ENCODE results near the gene LRRC1. TPM values are rescaled to one million over a fixed set of nuclear protein-coding genes. Genes with fewer than 3 reads are reported as not detected.

LRRC1 gene
- total RNA-seq, 1 experiment from 2014 or later = 10.3 TPM

DNA sequence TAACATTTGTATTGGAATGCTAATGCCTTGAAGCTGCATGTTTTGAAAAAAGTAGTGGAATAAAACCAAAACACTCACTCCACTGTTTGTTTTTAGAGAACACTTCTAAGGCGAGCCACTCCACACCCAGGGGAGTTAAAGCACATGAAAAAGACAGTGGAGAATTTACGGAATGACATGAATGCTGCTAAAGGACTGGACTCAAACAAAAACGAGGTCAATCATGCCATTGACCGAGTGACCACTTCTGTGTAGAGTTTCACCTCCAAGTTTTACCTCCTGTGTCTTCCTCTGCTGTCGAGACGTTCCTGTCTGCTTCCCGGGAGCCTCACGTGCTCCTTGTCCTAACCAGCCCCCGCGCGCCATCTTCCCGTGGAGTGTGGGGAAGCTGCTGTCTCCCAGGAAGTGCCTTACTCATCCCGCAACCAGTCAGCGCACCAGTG lies 127.8 kb downstream of the LRRC1 start:
- no peak overlapping the region for H3T11ph ChIP-seq (ENCODE audit: low read length)
- no peaks in the 10 kb centered on the region for H3K4me1 ChIP-seq (ENCODE audit: insufficient read depth, low read length)
- no peak overlapping the region for H4K8ac ChIP-seq (replicated peaks; ENCODE audit: insufficient read length, low read depth, low read length)
- peaks cover 5 to 9% (median 7%) of the 10 kb centered on the region in 3 experiments; a peak in 6 of 7 replicates for H3K36me3 Mint-ChIP-seq (ENCODE audit: insufficient read depth in 1 of 3, low read depth in 3 of 3)
- H3K4ac ChIP-seq (ENCODE audit: low read depth, low read length) = no peak overlapping the region
- no peaks in the 10 kb centered on the region for H3K27me3 ChIP-seq (ENCODE audit: insufficient read depth, low read length)
- no peaks in the 10 kb centered on the region; a peak in 1 of 5 replicates for H3K9me3 Mint-ChIP-seq
- H3K23ac ChIP-seq (ENCODE audit: insufficient read length, low read depth, low read length) = no peak overlapping the region
- no peaks in the 10 kb centered on the region; the same call in 1 of the 2 replicates for H3K27me3 Mint-ChIP-seq (ENCODE audit: low read depth)
- H2BK120ac ChIP-seq (ENCODE audit: low read depth, low read length, poor library complexity, severe bottlenecking) = no peak overlapping the region
- no peak overlapping the region for H2BK5ac ChIP-seq (ENCODE audit: insufficient read length, low read length)
- TF ChIP-seq, protein P1, sequence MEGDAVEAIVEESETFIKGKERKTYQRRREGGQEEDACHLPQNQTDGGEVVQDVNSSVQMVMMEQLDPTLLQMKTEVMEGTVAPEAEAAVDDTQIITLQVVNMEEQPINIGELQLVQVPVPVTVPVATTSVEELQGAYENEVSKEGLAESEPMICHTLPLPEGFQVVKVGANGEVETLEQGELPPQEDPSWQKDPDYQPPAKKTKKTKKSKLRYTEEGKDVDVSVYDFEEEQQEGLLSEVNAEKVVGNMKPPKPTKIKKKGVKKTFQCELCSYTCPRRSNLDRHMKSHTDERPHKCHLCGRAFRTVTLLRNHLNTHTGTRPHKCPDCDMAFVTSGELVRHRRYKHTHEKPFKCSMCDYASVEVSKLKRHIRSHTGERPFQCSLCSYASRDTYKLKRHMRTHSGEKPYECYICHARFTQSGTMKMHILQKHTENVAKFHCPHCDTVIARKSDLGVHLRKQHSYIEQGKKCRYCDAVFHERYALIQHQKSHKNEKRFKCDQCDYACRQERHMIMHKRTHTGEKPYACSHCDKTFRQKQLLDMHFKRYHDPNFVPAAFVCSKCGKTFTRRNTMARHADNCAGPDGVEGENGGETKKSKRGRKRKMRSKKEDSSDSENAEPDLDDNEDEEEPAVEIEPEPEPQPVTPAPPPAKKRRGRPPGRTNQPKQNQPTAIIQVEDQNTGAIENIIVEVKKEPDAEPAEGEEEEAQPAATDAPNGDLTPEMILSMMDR (conservative IDR thresholded peaks at IDR 0.05) = no peak
- H3K79me1 ChIP-seq (ENCODE audit: insufficient read depth, low read depth, low read length, poor library complexity, severe bottlenecking) = no peaks in the 10 kb centered on the region
- DNase-seq = peak; percentile 40
- H4K5ac ChIP-seq (ENCODE audit: insufficient read length, low read depth, low read length) = no peak overlapping the region
- H3K9ac ChIP-seq (ENCODE audit: extremely low read depth, insufficient read length, low read length) = no peak overlapping the region
- no peak overlapping the region for H2BK15ac ChIP-seq (ENCODE audit: low read depth, low read length)
- no peak overlapping the region for H3K27ac ChIP-seq (ENCODE audit: insufficient read length, low read depth, low read length)
- H2BK12ac ChIP-seq (ENCODE audit: insufficient read length, low read depth, low read length) = no peak overlapping the region
- no peaks in the 10 kb centered on the region for H4K20me1 ChIP-seq (ENCODE audit: control insufficient read depth, insufficient read depth, insufficient read length)
- no peak overlapping the region for H3K4me2 ChIP-seq (ENCODE audit: insufficient read depth, insufficient read length, low read length)
- H2AK5ac ChIP-seq (ENCODE audit: insufficient read length, low read length) = no peak overlapping the region
- H3K56ac ChIP-seq (ENCODE audit: insufficient read length, low read depth, low read length) = no peak overlapping the region
- no peak overlapping the region for H3K18ac ChIP-seq (ENCODE audit: insufficient read length, low read depth, low read length)
- peak overlapping the region; percentile 79 to 97 (median 88); a peak in 6 of 7 replicates for H3K27ac Mint-ChIP-seq
- H4K91ac ChIP-seq (ENCODE audit: insufficient read length, low read depth, low read length) = no peak overlapping the region
- H3K79me2 ChIP-seq (ENCODE audit: insufficient read depth, low read length) = no peaks in the 10 kb centered on the region
- H3K23me2 ChIP-seq (ENCODE audit: insufficient read length, low read depth, low read length, poor library complexity, severe bottlenecking) = no peaks in the 10 kb centered on the region
- no peak overlapping the region for H2AFZ ChIP-seq (ENCODE audit: low read length)
- peaks cover 27 to 32% of the 10 kb centered on the region in 2 experiments for H3K4me1 Mint-ChIP-seq
- H3K4me3 Mint-ChIP-seq = no peak overlapping the region
- H3K14ac ChIP-seq (ENCODE audit: insufficient read depth, low read length) = no peak overlapping the region
- H2BK20ac ChIP-seq (ENCODE audit: low read depth, low read length, poor library complexity, severe bottlenecking) = no peak overlapping the region
- WGBS (ENCODE audit: extremely low coverage, insufficient read length, low lambda C conversion rate) = no CpG with 5 or more reads among the region's 14 CpGs
- no peaks in the 10 kb centered on the region for H3K9me3 ChIP-seq (ENCODE audit: control insufficient read depth, low read depth, low read length)

Data from H9 (cell line).